ENCODE results near the gene RAB24.

The RAB24 gene

GRCh38 chr5:177304392-177305119 is 1.0 kb upstream of the RAB24 start:
- no peak for TF ChIP-seq CTCF (IDR thresholded peaks at IDR 0.05; ENCODE audit: low read depth, low read length)
- peak overlapping the region; percentile 91 for H3K4me3 ChIP-seq (ENCODE audit: low read depth, low read length)

- TF ChIP-seq CTCF (IDR thresholded peaks at IDR 0.05; ENCODE audit: low read depth, low read length) = no peak
- peak overlapping the region; percentile 91 for H3K4me3 ChIP-seq (ENCODE audit: low read depth, low read length)
Measured at GRCh38 chr5:177303925-177304391, 439 bp upstream of the RAB24 start.

GRCh38 chr5:177302354-177303110 is 987 bp downstream of the RAB24 start:
- no peak for TF ChIP-seq CTCF (IDR thresholded peaks at IDR 0.05; ENCODE audit: low read depth, low read length)
- H3K4me3 ChIP-seq (ENCODE audit: low read depth, low read length) = peak overlapping the region; percentile 91

- TF ChIP-seq CTCF (IDR thresholded peaks at IDR 0.05; ENCODE audit: low read depth, low read length) = no peak
- H3K4me3 ChIP-seq (ENCODE audit: low read depth, low read length) = no peak overlapping the region
Measured at GRCh38 chr5:177301503-177302165, 1.9 kb downstream of the RAB24 start.

- H3K4me3 ChIP-seq (ENCODE audit: low read depth, low read length) = no peak overlapping the region
- no peak for TF ChIP-seq CTCF (IDR thresholded peaks at IDR 0.05; ENCODE audit: low read depth, low read length)
Measured at GRCh38 chr5:177300951-177301350, 2.6 kb downstream of the RAB24 start.

- no peak overlapping the region for H3K4me3 ChIP-seq (ENCODE audit: low read depth, low read length)
Measured at GRCh38 chr5:177300236-177300880, 3.2 kb downstream of the RAB24 start.

More at GRCh38 chr5:177300236-177300880, 3.2 kb downstream of the RAB24 start:
- TF ChIP-seq CTCF (IDR thresholded peaks at IDR 0.05; ENCODE audit: low read depth, low read length) = peak; percentile 25; the same call in 1 of the 2 replicates

Measured in WI38 (cell line).